Measurements from ENCODE around the gene UBAC1.

Gene UBAC1

GRCh38 chr9:135993765-135994500, 32.8 kb upstream of the UBAC1 start:
- no peak for DNase-seq (ENCODE audit: low spot score)

DNA sequence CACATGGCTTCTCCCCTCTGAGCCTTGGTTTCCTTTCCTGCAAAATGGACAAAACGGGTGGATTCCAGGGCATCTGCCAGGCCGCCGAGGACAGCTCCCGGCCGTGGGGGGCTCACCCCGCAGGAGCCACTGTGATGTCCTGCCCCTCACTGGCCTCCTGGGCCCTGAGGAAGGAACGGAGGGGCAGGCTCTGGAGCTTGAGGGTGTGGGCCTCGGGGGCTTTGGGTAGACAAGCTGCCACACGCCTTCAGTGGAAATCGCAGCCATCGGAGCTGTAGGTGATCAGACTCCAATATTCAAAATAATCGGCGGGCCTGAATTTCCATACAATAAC, 32.2 kb upstream of the UBAC1 start:
- DNase-seq (ENCODE audit: low spot score): no peak

- peak; percentile 73 for DNase-seq (ENCODE audit: low spot score)
These were observed 31.6 kb upstream of the UBAC1 start for GRCh38 chr9:135992486-135993408.

GRCh38 chr9:135991771-135992170, 30.6 kb upstream of the UBAC1 start:
- DNase-seq (ENCODE audit: low spot score): no peak

GRCh38 chr9:135990468-135991429, 29.6 kb upstream of the UBAC1 start:
- no peak for DNase-seq (ENCODE audit: low spot score)

DNA sequence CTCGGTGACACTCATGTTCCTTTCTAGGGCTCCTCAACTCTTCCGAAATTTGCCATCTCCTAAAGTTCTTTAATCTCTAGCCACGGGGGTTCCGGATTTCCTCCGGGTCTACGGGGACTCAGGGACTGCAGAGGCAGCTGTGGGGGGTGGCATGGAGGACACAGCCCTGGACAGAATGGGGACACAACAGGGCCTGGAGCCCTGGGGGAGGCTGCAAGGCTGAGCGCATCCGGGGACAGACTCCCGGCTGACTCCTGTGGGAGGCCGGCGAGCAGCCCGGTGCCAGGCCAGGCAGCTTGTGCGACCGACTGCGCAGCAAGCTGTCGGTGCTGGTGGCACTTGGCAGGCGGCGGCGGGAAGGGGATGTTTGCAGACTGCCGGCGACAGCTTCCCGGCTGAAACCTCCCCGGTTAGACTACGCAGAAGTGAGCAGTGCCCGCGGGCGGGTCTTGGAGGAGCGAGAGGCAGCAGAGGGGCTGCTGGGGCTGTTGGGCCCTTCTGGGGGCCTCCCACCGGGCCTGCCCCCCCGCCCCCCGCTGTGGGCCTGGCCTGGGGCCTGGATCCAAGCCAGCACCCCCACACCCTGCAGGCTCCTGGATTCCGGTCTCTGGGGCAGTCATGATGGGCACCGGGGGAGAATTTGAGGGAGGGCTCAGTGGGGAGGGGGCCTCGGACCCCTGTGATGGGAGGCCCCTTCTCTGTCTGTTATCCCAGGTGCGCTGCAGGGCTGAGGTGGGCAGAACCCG, 28.7 kb upstream of the UBAC1 start:
- DNase-seq (ENCODE audit: low spot score): no peak

DNA sequence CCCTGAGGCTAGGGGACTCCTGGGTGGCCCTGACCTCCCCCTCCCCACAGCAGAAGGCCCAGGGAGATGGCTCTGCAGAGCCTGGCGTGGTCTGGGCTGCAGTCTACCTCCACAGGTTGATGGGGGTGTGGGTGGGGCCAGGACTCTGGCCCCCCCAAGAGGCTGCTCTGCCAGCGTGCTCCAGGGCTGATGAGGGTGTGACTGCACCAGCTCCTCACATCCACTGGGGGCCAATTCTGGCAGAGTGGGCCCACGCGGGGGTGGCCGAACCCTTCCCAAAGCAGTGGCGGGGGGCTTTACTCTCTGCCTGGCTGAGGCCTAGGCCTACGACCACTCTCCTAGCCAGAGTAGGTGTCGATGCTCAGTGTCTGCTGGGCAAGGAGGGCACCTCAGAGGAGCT, 28.0 kb upstream of the UBAC1 start:
- no peak for DNase-seq (ENCODE audit: low spot score)

DNA sequence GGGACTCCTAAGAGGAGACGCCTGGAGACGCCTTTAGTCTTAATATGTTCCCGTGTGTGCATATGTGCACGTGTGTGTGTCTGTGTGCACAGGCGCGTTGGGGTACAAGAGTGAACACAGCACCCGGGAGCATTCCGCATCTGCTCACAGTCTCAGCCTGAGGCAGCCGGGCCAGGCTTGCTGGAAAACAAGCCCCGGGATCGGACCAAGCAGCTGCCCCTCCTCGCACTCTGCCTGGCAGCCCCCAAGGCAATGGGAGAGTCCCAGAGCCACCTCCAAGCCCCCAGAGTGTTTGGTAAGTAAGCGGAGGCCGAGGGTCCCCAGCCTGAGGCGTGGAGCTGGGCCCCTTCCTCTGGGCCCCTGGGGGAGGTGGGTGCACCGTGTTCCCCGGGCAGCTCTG, 27.3 kb upstream of the UBAC1 start:
- DNase-seq (ENCODE audit: low spot score): no peak

- no peak for DNase-seq (ENCODE audit: low spot score)
These were observed 26.7 kb upstream of the UBAC1 start for GRCh38 chr9:135987838-135988404.

- DNase-seq (ENCODE audit: low spot score): no peak
These were observed 25.4 kb upstream of the UBAC1 start for GRCh38 chr9:135986605-135987004.

DNA sequence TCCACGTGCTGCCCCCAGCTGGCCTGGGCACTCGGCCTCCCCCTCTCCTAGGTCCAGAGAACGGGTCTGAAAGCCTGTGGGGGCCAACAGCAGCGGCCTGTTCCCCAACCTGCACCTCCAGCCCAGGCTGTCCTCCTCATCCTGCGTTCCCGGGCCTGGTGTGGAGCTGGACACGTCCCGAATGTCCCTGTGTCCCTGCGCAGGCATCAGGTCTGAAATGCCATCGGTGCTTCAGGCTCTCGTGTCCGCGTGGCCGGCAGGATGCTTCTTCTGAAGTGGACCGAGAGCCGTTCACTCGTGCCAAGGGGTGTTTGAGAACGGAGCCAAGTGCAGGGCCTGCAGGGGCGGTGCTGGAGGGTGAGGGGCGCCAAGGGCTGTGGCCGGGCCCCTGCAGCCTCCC, 24.7 kb upstream of the UBAC1 start:
- no peak for DNase-seq (ENCODE audit: low spot score)

- DNase-seq (ENCODE audit: low spot score): no peak
These were observed 24.2 kb upstream of the UBAC1 start for GRCh38 chr9:135985459-135985774.

DNA sequence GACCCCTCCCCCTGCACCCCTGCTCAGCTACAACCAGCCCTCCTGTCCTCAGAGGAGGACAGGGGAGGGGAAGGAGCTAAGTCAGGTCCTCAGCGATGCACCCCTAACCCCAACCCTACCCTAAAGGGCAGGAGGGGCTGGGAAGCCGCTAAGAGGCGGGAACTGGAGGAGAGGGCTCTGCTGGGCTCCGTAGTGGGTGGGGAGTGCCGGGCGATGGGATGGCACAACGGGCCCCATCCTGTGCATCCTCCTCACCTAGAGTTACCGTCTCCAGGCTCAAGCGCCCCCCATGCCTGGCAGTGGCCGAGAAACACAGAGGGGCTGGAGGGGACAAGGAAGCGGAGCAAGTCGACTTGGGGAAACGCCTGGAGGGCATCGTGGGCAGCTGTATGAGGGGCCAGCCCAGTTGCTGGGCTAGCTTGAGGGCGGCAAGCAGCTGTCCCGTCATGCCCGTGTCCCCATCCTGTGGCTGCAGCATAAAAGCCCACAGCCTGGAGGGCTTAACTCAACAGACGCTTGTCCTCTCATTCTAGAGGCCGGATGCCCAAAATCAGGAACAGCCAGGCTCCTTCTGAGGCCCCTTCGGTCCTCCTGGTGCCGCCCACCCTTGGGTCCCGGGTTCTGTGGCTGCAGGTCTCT, 23.0 kb upstream of the UBAC1 start:
- DNase-seq (ENCODE audit: low spot score): no peak

- DNase-seq (ENCODE audit: low spot score): no peak
These were observed 22.3 kb upstream of the UBAC1 start for GRCh38 chr9:135983208-135984071.

- no peak for DNase-seq (ENCODE audit: low spot score)
These were observed 21.5 kb upstream of the UBAC1 start for GRCh38 chr9:135982499-135983207.

- DNase-seq (ENCODE audit: low spot score): no peak
These were observed 19.9 kb upstream of the UBAC1 start for GRCh38 chr9:135980926-135981630.

DNA sequence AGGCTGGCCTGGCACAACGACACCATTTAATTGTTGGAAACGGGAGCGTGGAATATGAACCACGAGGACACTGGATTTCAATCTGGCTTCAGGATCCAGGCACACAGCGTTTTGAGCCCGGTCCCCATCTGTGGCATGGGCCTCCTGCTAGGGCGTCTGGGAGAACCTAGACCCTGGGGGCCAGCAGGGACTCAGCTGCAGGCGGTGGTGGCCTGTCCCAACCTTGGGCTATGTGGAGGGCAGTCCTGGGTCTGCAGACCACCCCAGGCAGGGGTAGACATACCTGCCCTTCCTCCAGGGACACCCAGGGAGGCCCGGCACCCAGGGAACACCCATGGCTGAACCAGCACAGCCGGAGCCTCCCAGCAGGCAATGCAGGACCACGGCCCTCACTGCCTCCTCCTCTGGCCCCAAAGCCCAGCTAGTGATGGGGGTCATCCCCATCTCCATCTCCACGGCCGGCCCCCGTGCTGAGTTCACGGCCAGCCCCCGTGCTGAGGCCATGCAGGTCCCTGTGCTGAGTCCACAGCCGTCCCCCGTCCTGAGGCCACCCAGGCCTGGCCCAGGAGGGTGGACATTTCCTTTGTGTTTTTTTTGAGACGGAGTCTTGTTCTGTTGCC, 18.5 kb upstream of the UBAC1 start:
- DNase-seq (ENCODE audit: low spot score): no peak
